ENCODE data around the gene PTGR1. TPM values are rescaled to one million over a fixed set of nuclear protein-coding genes. Genes with fewer than 3 reads are reported as not detected.
"Not testable (repeated sequence)": the region's sequence is repeated elsewhere in the genome, so short reads cannot be mapped to it uniquely, and the experiment has no call there.

PTGR1 gene
- total and polyA plus RNA-seq, 2 of the 8 experiments (the other 6 are each of a cell fraction or from before 2014, with no cell fraction given): 16.9 to 28.5 TPM

- no peak for TF ChIP-seq SIN3A (conservative IDR thresholded peaks at IDR 0.05 in 1 of 2, IDR thresholded peaks at IDR 0.05 in 1 of 2; ENCODE audit: low read depth in 1 of 2, low read length in 2 of 2)
- TF ChIP-seq BACH1 (IDR thresholded peaks at IDR 0.05; ENCODE audit: low read length): no peak
Measured at GRCh38 chr9:111572950-111573604, 26.4 kb downstream of the PTGR1 start (continued).

GRCh38 chr9:111568127-111568526, 31.3 kb downstream of the PTGR1 start:
- H4K8ac ChIP-seq (ENCODE audit: extremely low read depth, insufficient read depth, low read length); H3K23me2 ChIP-seq (ENCODE audit: low read depth, low read length); H2AK5ac ChIP-seq (ENCODE audit: low read depth, low read length); FAIRE-seq; H3K14ac ChIP-seq (ENCODE audit: insufficient read length); H3K27me3 ChIP-seq (replicated peaks in 1 of 4; ENCODE audit: control insufficient read depth in 3 of 4, extremely low read depth in 1 of 4, insufficient read depth in 3 of 4, low read length in 3 of 4); H3K4ac ChIP-seq (replicated peaks; ENCODE audit: insufficient read length, low read depth, low read length); DNase-seq (ENCODE audit: low read depth in 1 of 2, low spot score in 2 of 2); H2AFZ ChIP-seq (ENCODE audit: low read length); CTCF ChIA-PET (ENCODE audit: partially characterized antibody); H3K23ac ChIP-seq (ENCODE audit: insufficient read length); H4K5ac ChIP-seq (ENCODE audit: insufficient read length, low read depth, low read length); H4K91ac ChIP-seq (replicated peaks; ENCODE audit: insufficient read length, low read length); H3K4me1 ChIP-seq (replicated peaks in 1 of 4; ENCODE audit: control insufficient read depth in 3 of 4, insufficient read depth in 4 of 4, low read length in 3 of 4); H2BK20ac ChIP-seq (ENCODE audit: low read length); H2BK120ac ChIP-seq (replicated peaks; ENCODE audit: low read depth, low read length); H3K9me3 ChIP-seq (ENCODE audit: insufficient read depth in 2 of 2, low read depth in 1 of 2, low read length in 1 of 2); H2BK15ac ChIP-seq (ENCODE audit: low read length); H3K79me1 ChIP-seq (ENCODE audit: low read depth, low read length); H3K4me3 ChIP-seq (ENCODE audit: extremely low read depth in 1 of 4, insufficient read depth in 2 of 4, low read depth in 3 of 4, low read length in 4 of 4); H4K20me1 ChIP-seq (replicated peaks in 1 of 2; ENCODE audit: control insufficient read depth in 1 of 2, insufficient read depth in 2 of 2, low read length in 2 of 2); H3K9ac ChIP-seq (replicated peaks in 1 of 4; ENCODE audit: extremely low read depth in 1 of 4, low read depth in 3 of 4, low read length in 3 of 4); POLR2A ChIA-PET (ENCODE audit: partially characterized antibody); H3K56ac ChIP-seq (replicated peaks; ENCODE audit: insufficient read length, low read depth, low read length); H2BK5ac ChIP-seq (ENCODE audit: low read depth, low read length); H3K27ac ChIP-seq (ENCODE audit: low read depth, low read length); H3K4me2 ChIP-seq (ENCODE audit: insufficient read depth in 1 of 2, low read depth in 2 of 2, low read length in 2 of 2); H3K18ac ChIP-seq (ENCODE audit: extremely low read depth, low read length); H3K79me2 ChIP-seq (ENCODE audit: control insufficient read depth in 1 of 2, insufficient read depth in 2 of 2, low read length in 2 of 2); H2BK12ac ChIP-seq (ENCODE audit: low read depth, low read length): not testable (repeated sequence)
- WGBS, 2 experiments (ENCODE audit: extremely low coverage in 1 of 2, insufficient coverage in 1 of 2, insufficient read length in 1 of 2, insufficient replicate concordance in 2 of 2, low coverage in 1 of 2, low lambda C conversion rate in 2 of 2, missing lambda C conversion rate in 1 of 2): 93% methylated on average over 4 of the region's 4 CpGs; no CpG with 5 or more reads in 1 of the 2 experiments
- H3K36me3 ChIP-seq (ENCODE audit: control insufficient read depth in 2 of 4, insufficient read depth in 4 of 4, low read length in 3 of 4): peaks cover 4 to 49% (median 24%) of the 10 kb centered on the region in 4 experiments; a peak in 7 of 8 replicates

Data from H1 (cell line).